ENCODE results near the gene BRPF1.

The BRPF1 gene

DNA sequence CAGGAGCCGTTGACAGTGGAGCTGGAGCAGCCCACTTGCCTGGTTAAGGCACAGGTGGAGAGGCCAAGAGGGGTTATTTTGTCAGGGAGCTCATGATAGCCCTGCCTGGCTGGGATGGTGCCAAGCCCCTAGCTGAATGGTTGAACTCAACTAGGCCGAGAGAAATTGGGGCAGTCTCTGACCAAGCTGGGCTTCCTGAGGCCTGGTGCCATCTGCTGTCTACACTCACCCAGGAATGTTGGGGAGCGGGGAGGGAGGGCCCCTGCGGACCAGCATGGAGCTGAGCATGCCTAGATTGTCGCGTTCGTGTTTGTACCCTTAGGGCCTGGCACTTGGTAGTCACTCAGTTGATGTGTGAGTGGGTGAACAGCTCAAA lies 1.2 kb downstream of the BRPF1 start:
- no peak for DNase-seq

GRCh38 chr3:9736831-9737230 lies 5.3 kb downstream of the BRPF1 start:
- DNase-seq = no peak

DNA sequence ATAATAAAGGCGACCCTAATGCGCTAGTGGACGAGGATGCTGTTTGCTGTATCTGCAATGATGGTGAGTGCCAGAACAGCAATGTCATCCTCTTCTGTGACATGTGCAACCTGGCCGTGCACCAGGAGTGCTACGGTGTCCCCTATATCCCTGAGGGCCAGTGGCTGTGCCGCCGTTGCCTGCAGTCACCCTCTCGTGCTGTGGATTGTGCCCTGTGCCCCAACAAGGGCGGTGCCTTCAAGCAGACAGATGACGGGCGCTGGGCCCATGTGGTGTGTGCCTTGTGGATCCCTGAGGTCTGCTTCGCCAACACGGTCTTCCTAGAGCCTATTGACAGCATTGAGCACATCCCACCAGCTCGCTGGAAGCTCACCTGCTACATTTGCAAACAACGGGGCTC lies 7.6 kb downstream of the BRPF1 start:
- no peak for DNase-seq

DNA sequence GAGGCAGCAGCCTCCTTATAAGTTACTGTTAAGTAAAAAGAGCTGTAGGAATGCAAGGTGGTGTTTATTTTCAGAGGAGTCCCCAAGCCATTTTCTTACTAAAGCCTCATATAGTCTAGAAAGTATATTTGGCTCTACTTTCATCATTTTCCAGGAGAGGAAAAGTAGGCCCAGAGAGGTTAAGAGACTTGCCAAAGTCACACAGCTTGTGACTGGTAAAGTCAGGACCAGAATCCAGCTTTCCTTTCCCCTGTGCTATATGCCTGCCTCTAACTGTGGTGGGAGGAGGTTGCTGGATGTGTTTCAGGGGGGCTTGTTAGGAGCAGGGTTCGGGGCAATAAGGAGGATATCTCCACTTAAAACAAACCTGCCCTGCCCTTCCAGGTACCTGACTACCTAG lies 11.0 kb downstream of the BRPF1 start:
- no peak for DNase-seq

- DNase-seq = no peak
These were observed 12.0 kb downstream of the BRPF1 start for GRCh38 chr3:9743548-9743947.

GRCh38 chr3:9744162-9744561 lies 12.6 kb downstream of the BRPF1 start:
- no peak for DNase-seq

DNA sequence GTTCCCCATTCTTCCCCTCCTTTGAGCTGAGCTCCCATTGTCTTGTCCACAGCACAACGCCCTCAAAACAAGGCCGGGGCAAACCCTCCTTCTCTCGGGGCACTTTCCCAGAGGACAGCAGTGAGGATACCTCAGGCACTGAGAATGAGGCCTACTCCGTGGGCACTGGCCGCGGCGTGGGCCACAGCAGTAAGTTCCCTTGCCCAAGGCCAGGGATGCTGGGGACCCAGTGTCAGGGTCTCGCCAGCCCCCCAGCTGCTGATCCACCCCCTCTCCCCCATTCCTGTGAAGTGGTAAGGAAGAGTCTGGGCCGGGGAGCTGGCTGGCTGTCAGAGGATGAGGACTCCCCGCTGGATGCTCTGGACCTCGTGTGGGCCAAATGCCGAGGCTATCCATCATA lies 14.0 kb downstream of the BRPF1 start:
- no peak for DNase-seq

DNA sequence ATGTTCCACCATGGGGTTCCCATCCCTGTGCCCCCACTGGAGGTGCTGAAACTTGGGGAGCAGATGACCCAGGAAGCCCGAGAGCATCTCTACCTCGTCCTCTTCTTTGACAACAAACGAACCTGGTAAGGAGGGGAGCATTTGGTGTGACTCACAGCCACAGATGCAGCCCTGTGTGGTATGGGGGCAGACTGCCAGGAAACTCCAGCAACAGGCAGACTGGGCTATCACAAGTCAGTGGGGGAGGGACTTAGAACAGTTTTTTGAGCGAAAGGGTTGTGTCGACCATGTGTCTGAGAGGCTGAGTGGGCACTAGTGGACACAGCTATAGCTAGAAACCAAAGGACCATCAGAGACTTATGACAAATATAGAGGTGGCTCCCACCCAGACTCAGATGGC lies 14.8 kb downstream of the BRPF1 start:
- DNase-seq = no peak

- DNase-seq = peak; percentile 34
These were observed 15.7 kb downstream of the BRPF1 start for GRCh38 chr3:9747267-9747666.

DNA sequence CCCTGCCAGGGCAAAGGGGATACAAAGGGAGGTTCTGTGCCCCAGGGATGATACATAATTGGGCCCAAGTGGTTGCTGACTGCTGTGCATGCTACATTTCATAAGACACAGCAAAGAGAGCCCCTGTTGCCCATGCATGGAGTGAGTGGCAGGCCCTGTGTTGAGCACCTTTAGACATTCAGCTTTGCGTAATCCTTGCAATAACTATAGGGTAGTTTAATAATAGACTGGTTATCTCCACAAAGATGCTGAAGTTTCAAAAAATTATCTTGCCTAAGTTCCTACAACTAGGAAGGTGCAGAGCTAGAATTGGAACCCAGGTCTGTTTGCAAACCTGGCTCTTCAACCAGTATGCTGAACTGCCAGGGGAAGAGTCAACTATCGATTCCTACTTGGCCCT lies 16.5 kb downstream of the BRPF1 start:
- DNase-seq = no peak

GRCh38 chr3:9749296-9749644 lies 17.7 kb downstream of the BRPF1 start:
- DNase-seq = no peak

DNA sequence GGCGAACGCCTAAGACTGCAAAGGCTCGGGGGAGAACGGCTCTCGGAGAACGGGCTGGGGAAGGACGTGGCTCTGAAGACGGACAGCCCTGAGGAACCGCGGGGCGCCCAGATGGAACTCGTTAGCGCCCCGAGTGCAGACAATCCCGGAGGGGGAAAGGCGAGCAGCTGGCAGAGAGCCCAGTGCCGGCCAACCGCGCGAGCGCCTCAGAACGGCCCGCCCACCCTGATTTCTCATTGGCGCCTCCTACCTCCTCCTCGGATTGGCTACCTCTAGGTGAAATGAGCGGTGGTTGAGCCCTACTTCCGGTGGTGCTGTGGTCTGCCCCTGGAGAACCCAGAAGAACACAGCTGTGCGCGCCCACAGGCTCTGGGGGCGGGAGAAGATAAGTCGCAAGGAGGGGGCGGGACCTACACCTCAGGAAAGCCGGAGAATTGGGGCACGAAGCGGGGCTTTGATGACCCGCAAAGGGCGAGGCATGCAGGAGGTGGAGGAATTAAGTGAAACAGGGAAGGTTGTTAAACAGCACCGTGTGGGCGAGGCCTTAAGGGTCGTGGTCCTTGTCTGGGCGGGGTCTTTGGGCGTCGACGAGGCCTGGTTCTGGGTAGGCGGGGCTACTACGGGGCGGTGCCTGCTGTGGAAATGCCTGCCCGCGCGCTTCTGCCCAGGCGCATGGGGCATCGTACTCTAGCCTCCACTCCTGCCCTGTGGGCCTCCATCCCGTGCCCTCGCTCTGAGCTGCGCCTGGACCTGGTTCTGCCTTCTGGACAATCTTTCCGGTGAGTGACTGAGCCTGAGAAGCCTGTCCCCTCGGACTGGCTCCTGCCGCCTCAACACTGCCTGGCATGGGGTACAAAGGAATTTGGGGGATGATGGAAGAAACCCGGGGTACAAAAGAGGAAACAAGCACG lies 18.4 kb downstream of the BRPF1 start, which contains the start of gene OGG1:
TSS of gene OGG1 (plus strand) at position 308 of the 911 bp plus-strand sequence. CDS start at position 643, 335 bp downstream.
- DNase-seq = peak; percentile 97

GRCh38 chr3:9750556-9751411 lies 19.2 kb downstream of the BRPF1 start:
- DNase-seq = no peak

GRCh38 chr3:9754678-9755077 lies 23.1 kb downstream of the BRPF1 start:
- DNase-seq = no peak

DNA sequence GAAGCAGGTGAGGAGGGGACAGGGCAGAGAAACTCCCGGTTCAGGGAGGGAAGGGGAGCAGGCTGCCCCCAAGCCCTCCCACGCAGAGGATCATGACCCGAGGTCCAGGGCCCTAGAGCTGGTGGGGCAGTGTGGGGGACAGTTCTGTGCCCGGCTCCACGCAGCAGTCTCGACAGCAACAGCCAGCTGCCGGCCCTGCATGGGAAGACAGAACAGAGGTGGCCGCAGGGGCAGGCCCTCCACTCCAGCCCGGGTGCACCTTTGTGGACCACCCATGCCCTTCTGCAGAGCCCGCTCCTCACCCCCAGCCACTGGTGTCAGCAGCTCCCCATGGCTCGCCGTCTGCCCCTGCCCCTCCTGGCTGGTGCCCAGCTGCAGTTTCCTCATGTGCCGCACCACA lies 25.9 kb downstream of the BRPF1 start:
- DNase-seq = no peak

DNA sequence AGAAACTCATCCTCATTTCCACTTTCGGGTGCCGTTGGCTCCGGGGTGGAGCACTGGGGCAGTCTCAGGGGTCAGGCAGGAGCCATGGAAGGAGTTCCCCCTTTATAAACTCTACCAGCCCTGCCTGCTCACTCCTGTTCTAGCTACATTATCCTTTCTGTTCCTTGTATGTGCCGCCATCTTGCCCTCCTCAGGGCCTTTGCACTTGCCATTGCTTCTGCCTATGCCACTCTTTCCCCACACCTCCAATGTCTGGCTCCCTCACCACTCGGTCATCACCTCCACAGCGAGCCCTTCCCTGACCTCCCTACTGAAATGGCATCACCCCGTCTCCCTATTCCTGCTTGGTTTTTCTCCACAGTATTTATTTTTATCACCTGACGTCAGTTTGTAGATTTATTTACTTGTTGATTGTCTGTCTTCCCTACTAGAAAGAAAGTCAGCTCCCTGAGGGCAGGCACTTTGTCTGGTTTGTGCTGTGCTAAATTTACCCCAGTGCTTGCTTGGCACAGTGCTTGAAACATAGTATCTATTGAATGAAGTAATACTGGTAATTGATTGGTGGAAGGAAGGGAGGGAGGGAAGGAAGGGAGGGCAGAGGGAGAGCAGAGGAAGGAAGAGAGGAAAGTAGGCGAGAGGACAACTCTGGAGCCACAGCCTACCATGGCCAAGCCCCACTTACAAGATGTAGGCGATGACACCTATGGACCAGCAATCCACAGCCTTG lies 29.4 kb downstream of the BRPF1 start:
- no peak for DNase-seq

DNA sequence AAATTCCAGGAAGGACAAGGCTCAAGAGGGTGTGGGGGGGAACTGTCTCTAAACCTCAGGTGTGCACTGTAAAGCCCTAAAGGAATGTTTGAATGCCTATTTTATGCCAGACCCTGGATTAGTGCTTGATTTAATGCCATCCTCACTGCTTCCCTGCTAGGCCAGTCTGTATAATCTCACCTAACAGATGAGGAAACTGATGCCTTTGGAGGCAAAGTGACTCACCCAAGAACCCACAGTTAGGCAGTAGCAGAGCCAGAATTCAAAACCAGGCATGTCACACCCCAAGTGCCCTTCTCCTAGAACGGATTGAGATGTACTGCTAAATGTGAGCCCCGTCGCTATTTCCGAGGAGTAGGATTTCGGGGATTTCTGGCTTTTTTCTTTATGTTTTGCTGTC lies 30.4 kb downstream of the BRPF1 start:
- DNase-seq = no peak

DNA sequence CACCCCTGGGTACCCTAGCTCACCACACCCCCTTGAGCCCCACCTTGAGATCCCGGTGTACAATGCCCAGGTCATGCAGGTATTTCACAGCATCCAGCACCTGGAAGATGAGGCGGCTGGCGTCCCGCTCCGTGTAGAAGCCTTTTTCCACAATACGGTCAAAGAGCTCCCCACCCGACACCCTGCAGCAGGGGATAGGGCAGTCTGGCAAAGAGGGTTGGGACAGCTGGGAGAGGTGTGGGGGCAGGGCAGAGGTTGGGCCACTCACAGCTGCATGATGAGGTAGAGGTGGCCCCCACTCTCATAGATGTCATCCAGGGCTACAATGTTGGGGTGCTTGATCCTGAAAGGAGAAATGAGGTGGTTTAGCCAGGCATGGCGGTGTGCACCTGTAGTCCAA lies 31.3 kb downstream of the BRPF1 start:
- no peak for DNase-seq

DNA sequence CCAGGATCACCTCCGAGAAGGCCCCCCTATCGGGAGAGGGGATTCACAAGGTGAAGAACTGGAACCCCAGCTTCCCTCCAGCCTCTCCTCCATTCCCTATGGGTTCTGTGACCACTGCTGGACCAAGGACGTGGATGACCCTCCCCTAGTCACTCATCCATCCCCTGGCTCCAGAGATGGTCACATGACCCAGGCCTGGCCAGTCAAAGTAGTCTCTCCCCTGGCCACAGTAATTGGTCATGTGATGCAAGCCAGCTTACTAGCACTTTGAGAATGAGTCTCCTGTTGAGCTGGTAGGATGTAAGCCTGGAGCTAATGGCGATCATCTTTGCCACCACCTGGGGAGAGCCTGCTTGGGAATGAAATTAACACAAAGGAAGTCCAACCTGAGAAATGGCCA lies 34.3 kb downstream of the BRPF1 start:
- no peak for DNase-seq

- DNase-seq = peak; percentile 58
These were observed 35.9 kb downstream of the BRPF1 start for GRCh38 chr3:9767418-9767817.

- no peak for DNase-seq
These were observed 36.7 kb downstream of the BRPF1 start for GRCh38 chr3:9768141-9768775.

- DNase-seq = no peak
These were observed 37.5 kb downstream of the BRPF1 start for GRCh38 chr3:9769012-9769411.
